PFSK-1 (cell line): ENCODE measurements around the gene SYTL2.

Source experiments
- FOXP2 ChIP-seq: optimal IDR thresholded peaks from 2 replicates; pipeline ENCODE3; 2011; ENCODE audit warnings: borderline replicate concordance, control low read depth, inconsistent platforms; ENCODE audit not compliant: insufficient read depth; ENCODE audit errors: extremely low read length, extremely low read depth
- POLR2AphosphoS5 ChIP-seq: IDR thresholded peaks from 2 replicates; pipeline ENCODE4 v1.6.1; 2012; ENCODE audit warnings: low read depth, mild to moderate bottlenecking, control low read depth, low read length, moderate library complexity
- REST ChIP-seq, 2 experiments: IDR thresholded peaks; 2 replicates each; pipeline versions ENCODE4 v1.6.1 to v1.8.0; 2011 to 2012; ENCODE audit warnings: low read depth in 2 of 2, low read length in 2 of 2, control low read depth in 1 of 2, inconsistent platforms in 1 of 2, mild to moderate bottlenecking in 1 of 2, moderate library complexity in 1 of 2; ENCODE audit not compliant: insufficient read depth in 1 of 2
- SIN3A ChIP-seq: IDR thresholded peaks from 2 replicates; pipeline ENCODE4 v1.6.1; 2012; ENCODE audit warnings: mild to moderate bottlenecking, low read length, moderate library complexity, borderline replicate concordance; ENCODE audit not compliant: insufficient read depth
- TAF1 ChIP-seq: IDR thresholded peaks from 2 replicates; pipeline ENCODE4 v1.6.1; 2012; ENCODE audit warnings: low read length, control low read depth, borderline replicate concordance; ENCODE audit not compliant: insufficient read depth

SYTL2 gene

GRCh38 chr11:85663753-85664614 lies 147.0 kb downstream of the SYTL2 start:
- no peak for TF ChIP-seq REST (IDR thresholded peaks at IDR 0.05; ENCODE audit: insufficient read depth in 1 of 2, low read depth in 2 of 2, low read length in 2 of 2)
- TF ChIP-seq TAF1, result peak; percentile 38; the same call in 1 of the 2 replicates
- TF ChIP-seq SIN3A, result peak; percentile 70; the same call in 1 of the 2 replicates
- peak; percentile 48 for TF ChIP-seq FOXP2

GRCh38 chr11:85663080-85663752 lies 147.7 kb downstream of the SYTL2 start:
- TF ChIP-seq REST (IDR thresholded peaks at IDR 0.05; ENCODE audit: insufficient read depth in 1 of 2, low read depth in 2 of 2, low read length in 2 of 2) (no peak), POLR2AphosphoS5 (no peak), SIN3A (no peak), FOXP2 (no peak), TAF1 (no peak)

- TF ChIP-seq REST (IDR thresholded peaks at IDR 0.05; ENCODE audit: insufficient read depth in 1 of 2, low read depth in 2 of 2, low read length in 2 of 2) (no peak), SIN3A (peak; percentile 63; the same call in 1 of the 2 replicates)
Observed at GRCh38 chr11:85661972-85662664, 148.8 kb downstream of the SYTL2 start.

GRCh38 chr11:85658180-85658579 lies 152.8 kb downstream of the SYTL2 start:
- TF ChIP-seq FOXP2 (no peak), POLR2AphosphoS5 (no peak), TAF1 (no peak), SIN3A (no peak), REST (IDR thresholded peaks at IDR 0.05; ENCODE audit: insufficient read depth in 1 of 2, low read depth in 2 of 2, low read length in 2 of 2) (no peak)
